Measurements from ENCODE around the gene TMEM147.

TMEM147 gene

GRCh38 chr19:35528218-35529038 is 17.0 kb upstream of the TMEM147 start, which contains the start of gene SBSN:
SBSN (minus strand) TSS chr19:35528311; CDS start chr19:35528281, 30 bp downstream.
- CTCF ChIA-PET = interaction anchor here (1.0 to 2.6 kb wide), 3 partner anchors 18 to 24 kb away, joined by 3 to 9 read pairs (median 6); no protein-coding TSS in a partner anchor
- Histone ChIP-seq H3K9me3 (ENCODE audit: control extremely low read depth in 1 of 5, control insufficient read depth in 4 of 5, insufficient read depth in 2 of 5, low read depth in 1 of 5, low read length in 4 of 5) (no peaks in the 10 kb centered on the region), H3K27me3 (replicated peaks in 2 of 5; ENCODE audit: control insufficient read depth in 4 of 5, insufficient read depth in 5 of 5, low read length in 4 of 5) (peaks cover 0 to 6% (median 0%) of the 10 kb centered on the region in 5 experiments), H3K4me1 (ENCODE audit: control extremely low read depth in 1 of 4, control insufficient read depth in 4 of 4, insufficient read depth in 4 of 4, low read length in 3 of 4) (peaks cover 0 to 31% (median 24%) of the 10 kb centered on the region in 4 experiments), H3K36me3 (ENCODE audit: control insufficient read depth in 4 of 4, insufficient read depth in 4 of 4, low read length in 3 of 4) (no peaks in the 10 kb centered on the region), H3K27ac (ENCODE audit: insufficient read depth in 1 of 2, low read depth in 1 of 2, low read length in 2 of 2, poor library complexity in 1 of 2, severe bottlenecking in 2 of 2) (no peak within 1 kb of the TSS), H3K4me3 (ENCODE audit: control insufficient read depth in 1 of 7, extremely low read depth in 1 of 7, insufficient read depth in 4 of 7, low read depth in 2 of 7, low read length in 6 of 7) (peak within 1 kb of the TSS in 1 of 7 experiments; percentile 26)
- POLR2A ChIA-PET = interaction anchor here (0.6 kb wide), 1 partner anchor 15 kb away, joined by 5 read pairs; the partner anchor contains the start of gene DMKN
- DNase-seq = no peak
- 97% methylated on average over 3 of the region's 11 CpGs for WGBS (ENCODE audit: insufficient coverage)

GRCh38 chr19:35529241-35530218 is 15.9 kb upstream of the TMEM147 start:
- Histone ChIP-seq H3K27me3 (replicated peaks in 2 of 5; ENCODE audit: control insufficient read depth in 4 of 5, insufficient read depth in 5 of 5, low read length in 4 of 5) (peaks cover 0 to 6% (median 0%) of the 10 kb centered on the region in 5 experiments), H3K27ac (ENCODE audit: insufficient read depth in 1 of 2, low read depth in 1 of 2, low read length in 2 of 2, poor library complexity in 1 of 2, severe bottlenecking in 2 of 2) (no peak overlapping the region), H3K4me3 (ENCODE audit: control insufficient read depth in 1 of 7, extremely low read depth in 1 of 7, insufficient read depth in 4 of 7, low read depth in 2 of 7, low read length in 6 of 7) (peak overlapping the region in 2 of 7 experiments; percentile 26 to 38), H3K36me3 (ENCODE audit: control insufficient read depth in 4 of 4, insufficient read depth in 4 of 4, low read length in 3 of 4) (no peaks in the 10 kb centered on the region), H3K4me1 (ENCODE audit: control extremely low read depth in 1 of 4, control insufficient read depth in 4 of 4, insufficient read depth in 4 of 4, low read length in 3 of 4) (peaks cover 0 to 40% (median 33%) of the 10 kb centered on the region in 4 experiments), H3K9me3 (ENCODE audit: control extremely low read depth in 1 of 5, control insufficient read depth in 4 of 5, insufficient read depth in 2 of 5, low read depth in 1 of 5, low read length in 4 of 5) (no peaks in the 10 kb centered on the region)
- DNase-seq = peak in 2 of 3 donors; percentile 72 to 84
- CTCF ChIA-PET = interaction anchor here (0.6 to 2.6 kb wide), 7 partner anchors 9 to 38 kb away, joined by 3 to 9 read pairs (median 3); no protein-coding TSS in a partner anchor
- POLR2A ChIA-PET = no interaction called here
- WGBS (ENCODE audit: insufficient coverage) = 44% methylated on average over 17 of the region's 19 CpGs

- Histone ChIP-seq H3K27ac (ENCODE audit: insufficient read depth in 1 of 2, low read depth in 1 of 2, low read length in 2 of 2, poor library complexity in 1 of 2, severe bottlenecking in 2 of 2) (no peak overlapping the region), H3K4me3 (ENCODE audit: control insufficient read depth in 1 of 7, extremely low read depth in 1 of 7, insufficient read depth in 4 of 7, low read depth in 2 of 7, low read length in 6 of 7) (no peak overlapping the region), H3K9me3 (ENCODE audit: control extremely low read depth in 1 of 5, control insufficient read depth in 4 of 5, insufficient read depth in 2 of 5, low read depth in 1 of 5, low read length in 4 of 5) (no peaks in the 10 kb centered on the region), H3K4me1 (ENCODE audit: control extremely low read depth in 1 of 4, control insufficient read depth in 4 of 4, insufficient read depth in 4 of 4, low read length in 3 of 4) (peaks cover 0 to 40% (median 33%) of the 10 kb centered on the region in 4 experiments), H3K27me3 (replicated peaks in 2 of 5; ENCODE audit: control insufficient read depth in 4 of 5, insufficient read depth in 5 of 5, low read length in 4 of 5) (peaks cover 0 to 6% (median 0%) of the 10 kb centered on the region in 5 experiments), H3K36me3 (ENCODE audit: control insufficient read depth in 4 of 4, insufficient read depth in 4 of 4, low read length in 3 of 4) (no peaks in the 10 kb centered on the region)
- 85% methylated on average over 6 of the region's 6 CpGs for WGBS (ENCODE audit: insufficient coverage)
- ChIA-PET CTCF (interaction anchor here (1.5 kb wide), 1 partner anchor 21 kb away, joined by 4 read pairs; no protein-coding TSS in a partner anchor), POLR2A (no interaction called here)
- no peak for DNase-seq
Measured at GRCh38 chr19:35531291-35531690, 14.1 kb upstream of the TMEM147 start.

- WGBS (ENCODE audit: insufficient coverage) = 56% methylated on average over 27 of the region's 39 CpGs
- POLR2A ChIA-PET = no interaction called here
Measured at GRCh38 chr19:35533201-35533821, 12.1 kb upstream of the TMEM147 start, which contains the start of gene GAPDHS. GAPDHS (plus strand) TSS chr19:35533456; CDS start chr19:35533528, 72 bp downstream.

GRCh38 chr19:35533822-35534392 is 11.5 kb upstream of the TMEM147 start:
- Histone ChIP-seq H3K4me1 (ENCODE audit: control extremely low read depth in 1 of 4, control insufficient read depth in 4 of 4, insufficient read depth in 4 of 4, low read length in 3 of 4) (peaks cover 0 to 32% (median 28%) of the 10 kb centered on the region in 4 experiments), H3K27ac (ENCODE audit: insufficient read depth in 1 of 2, low read depth in 1 of 2, low read length in 2 of 2, poor library complexity in 1 of 2, severe bottlenecking in 2 of 2) (no peak overlapping the region), H3K36me3 (ENCODE audit: control insufficient read depth in 4 of 4, insufficient read depth in 4 of 4, low read length in 3 of 4) (no peaks in the 10 kb centered on the region), H3K9me3 (ENCODE audit: control extremely low read depth in 1 of 5, control insufficient read depth in 4 of 5, insufficient read depth in 2 of 5, low read depth in 1 of 5, low read length in 4 of 5) (no peaks in the 10 kb centered on the region), H3K4me3 (ENCODE audit: control insufficient read depth in 1 of 7, extremely low read depth in 1 of 7, insufficient read depth in 4 of 7, low read depth in 2 of 7, low read length in 6 of 7) (peak overlapping the region; percentile 1 to 78 (median 34)), H3K27me3 (replicated peaks in 2 of 5; ENCODE audit: control insufficient read depth in 4 of 5, insufficient read depth in 5 of 5, low read length in 4 of 5) (peaks cover 0 to 4% (median 0%) of the 10 kb centered on the region in 5 experiments)
- 1% methylated on average over 28 of the region's 30 CpGs for WGBS (ENCODE audit: insufficient coverage)
- DNase-seq = peak; percentile 81 to 91 (median 87)
- ChIA-PET CTCF (interaction anchor here (0.7 to 1.3 kb wide), 3 partner anchors 15 to 56 kb away, joined by 3 to 4 read pairs (median 3); no protein-coding TSS in a partner anchor), POLR2A (no interaction called here)

More at GRCh38 chr19:35533201-35533821, 12.1 kb upstream of the TMEM147 start, which contains the start of gene GAPDHS:
- CTCF ChIA-PET = interaction anchor here (0.7 to 1.1 kb wide), 2 partner anchors 23 to 55 kb away, joined by 3 read pairs; no protein-coding TSS in a partner anchor
- Histone ChIP-seq H3K27ac (ENCODE audit: insufficient read depth in 1 of 2, low read depth in 1 of 2, low read length in 2 of 2, poor library complexity in 1 of 2, severe bottlenecking in 2 of 2) (no peak within 1 kb of the TSS), H3K36me3 (ENCODE audit: control insufficient read depth in 4 of 4, insufficient read depth in 4 of 4, low read length in 3 of 4) (no peaks in the 10 kb centered on the region), H3K27me3 (replicated peaks in 2 of 5; ENCODE audit: control insufficient read depth in 4 of 5, insufficient read depth in 5 of 5, low read length in 4 of 5) (peaks cover 0 to 4% (median 0%) of the 10 kb centered on the region in 5 experiments), H3K4me3 (ENCODE audit: control insufficient read depth in 1 of 7, extremely low read depth in 1 of 7, insufficient read depth in 4 of 7, low read depth in 2 of 7, low read length in 6 of 7) (peak within 1 kb of the TSS; percentile 1 to 78 (median 34)), H3K9me3 (ENCODE audit: control extremely low read depth in 1 of 5, control insufficient read depth in 4 of 5, insufficient read depth in 2 of 5, low read depth in 1 of 5, low read length in 4 of 5) (no peaks in the 10 kb centered on the region), H3K4me1 (ENCODE audit: control extremely low read depth in 1 of 4, control insufficient read depth in 4 of 4, insufficient read depth in 4 of 4, low read length in 3 of 4) (peaks cover 0 to 35% (median 33%) of the 10 kb centered on the region in 4 experiments)
- peak in 1 of 3 donors; percentile 19 for DNase-seq
